Neutrophil (primary cell): ENCODE measurements around the gene ITGAX.

Experiments used
- H3K27ac ChIP-seq: fragments of 200-600 bp; sonication (generic); 2 replicates; pipeline ENCODE4 v1.5.1; 2016; ENCODE audit warnings: mild to moderate bottlenecking, moderate library complexity
- H3K27me3 ChIP-seq: fragments of 200-600 bp; sonication (generic); 2 replicates; pipeline ENCODE4 v1.6.0; 2016; ENCODE audit warnings: mild to moderate bottlenecking
- H3K36me3 ChIP-seq: fragments of 200-600 bp; sonication (generic); 2 replicates; pipeline ENCODE4 v1.5.1; 2017
- H3K4me1 ChIP-seq, 2 experiments: fragments of 200-600 bp in 1 of 2; sonication (generic) in 1 of 2; 1 replicate in 1 of 2; 2 replicates in 1 of 2; pipeline versions ENCODE4 v1.5.1 to v1.6.1; 2013 to 2016; ENCODE audit warnings: low read depth in 1 of 2, low read length in 1 of 2, mild to moderate bottlenecking in 1 of 2, moderate library complexity in 1 of 2; ENCODE audit not compliant: control insufficient read depth in 1 of 2, insufficient read depth in 1 of 2
- H3K4me3 ChIP-seq, 2 experiments: fragments of 200-600 bp in 1 of 2; sonication (generic) in 1 of 2; 1 replicate in 1 of 2; 2 replicates in 1 of 2; pipeline ENCODE4 v1.5.1; 2013 to 2016; ENCODE audit warnings: low read depth in 1 of 2, low read length in 1 of 2, mild to moderate bottlenecking in 1 of 2, moderate library complexity in 1 of 2
- H3K9me3 ChIP-seq: fragments of 200-600 bp; sonication (generic); 2 replicates; pipeline ENCODE4 v1.5.1; 2016
- TF ChIP-seq, protein P1 (sequence below): fragments of 200-600 bp; sonication (generic); IDR thresholded peaks from 2 replicates; pipeline ENCODE4 v1.5.1; 2016; ENCODE audit warnings: antibody characterized with exemption

Gene ITGAX

DNA sequence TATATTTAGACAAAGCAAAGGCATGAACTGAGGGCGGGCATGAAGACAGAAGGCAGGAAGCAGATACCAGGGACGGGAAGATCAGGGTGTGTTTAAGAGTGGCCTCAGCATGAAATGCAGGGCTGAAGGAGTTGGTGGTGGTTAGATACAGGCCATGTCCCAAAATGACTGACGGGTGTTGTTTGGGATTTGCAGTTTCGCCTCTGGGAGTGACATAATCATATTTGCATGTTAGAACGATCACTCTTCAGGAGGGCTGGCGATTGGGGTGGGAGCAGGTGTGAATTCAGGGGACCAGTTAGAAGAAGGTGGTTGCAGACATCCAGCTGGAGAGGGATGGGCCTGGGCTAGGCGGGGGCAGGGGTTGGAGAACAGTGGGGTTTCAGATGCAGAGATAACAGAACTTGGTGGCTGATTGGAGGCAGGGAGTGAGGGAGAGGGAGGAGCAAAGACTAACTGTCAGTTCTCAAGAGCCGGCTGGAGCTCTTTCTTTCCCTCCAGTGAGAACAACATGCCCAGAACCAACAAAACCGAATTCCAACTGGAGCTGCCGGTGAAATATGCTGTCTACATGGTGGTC lies 27.2 kb upstream of the ITGAX start:
- no peaks in the 10 kb centered on the region for H3K9me3 ChIP-seq
- no peak overlapping the region for H3K4me3 ChIP-seq
- no peaks in the 10 kb centered on the region for H3K4me1 ChIP-seq
- peak overlapping the region; percentile 30 for H3K27ac ChIP-seq
- H3K36me3 ChIP-seq, result peaks cover 93% of the 10 kb centered on the region
- H3K27me3 ChIP-seq, result no peaks in the 10 kb centered on the region
- TF ChIP-seq, protein P1, sequence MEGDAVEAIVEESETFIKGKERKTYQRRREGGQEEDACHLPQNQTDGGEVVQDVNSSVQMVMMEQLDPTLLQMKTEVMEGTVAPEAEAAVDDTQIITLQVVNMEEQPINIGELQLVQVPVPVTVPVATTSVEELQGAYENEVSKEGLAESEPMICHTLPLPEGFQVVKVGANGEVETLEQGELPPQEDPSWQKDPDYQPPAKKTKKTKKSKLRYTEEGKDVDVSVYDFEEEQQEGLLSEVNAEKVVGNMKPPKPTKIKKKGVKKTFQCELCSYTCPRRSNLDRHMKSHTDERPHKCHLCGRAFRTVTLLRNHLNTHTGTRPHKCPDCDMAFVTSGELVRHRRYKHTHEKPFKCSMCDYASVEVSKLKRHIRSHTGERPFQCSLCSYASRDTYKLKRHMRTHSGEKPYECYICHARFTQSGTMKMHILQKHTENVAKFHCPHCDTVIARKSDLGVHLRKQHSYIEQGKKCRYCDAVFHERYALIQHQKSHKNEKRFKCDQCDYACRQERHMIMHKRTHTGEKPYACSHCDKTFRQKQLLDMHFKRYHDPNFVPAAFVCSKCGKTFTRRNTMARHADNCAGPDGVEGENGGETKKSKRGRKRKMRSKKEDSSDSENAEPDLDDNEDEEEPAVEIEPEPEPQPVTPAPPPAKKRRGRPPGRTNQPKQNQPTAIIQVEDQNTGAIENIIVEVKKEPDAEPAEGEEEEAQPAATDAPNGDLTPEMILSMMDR, result no peak

DNA sequence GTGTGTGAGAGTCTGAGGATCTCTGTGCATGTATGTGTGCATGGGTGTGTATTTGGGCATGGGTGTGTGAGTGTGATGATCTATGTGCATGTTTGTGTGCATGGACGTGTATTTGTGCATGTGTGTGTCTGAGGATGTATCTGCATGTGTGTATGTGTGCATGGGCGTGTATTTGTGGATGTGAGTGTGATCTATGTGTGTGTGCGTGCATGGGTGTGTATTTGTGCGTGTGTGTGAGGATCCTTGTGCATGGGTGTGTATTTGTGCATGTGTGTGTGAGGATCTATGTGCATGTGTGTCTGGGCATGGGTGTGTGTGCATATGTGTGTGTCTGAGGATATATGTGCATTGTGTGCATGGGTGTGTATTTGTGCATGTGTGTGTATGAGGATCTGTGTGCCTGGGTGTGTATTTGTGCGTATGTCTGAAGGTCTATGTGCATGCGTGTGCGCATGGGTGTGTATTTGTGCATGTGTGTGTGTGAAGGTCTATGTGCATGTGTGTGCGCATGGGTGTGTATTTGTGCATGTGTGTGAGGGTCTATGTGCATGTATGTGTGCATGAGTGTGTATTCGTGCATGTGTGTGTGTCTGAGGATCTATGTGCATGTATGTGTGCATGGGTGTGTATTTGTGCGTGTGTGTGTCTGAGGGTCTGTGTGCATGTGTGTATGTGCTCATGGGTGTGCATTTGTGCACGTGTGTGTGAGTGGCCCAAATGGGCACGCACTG lies 26.5 kb upstream of the ITGAX start:
- TF ChIP-seq, protein P1, result no peak
- Histone ChIP-seq H3K9me3 (no peaks in the 10 kb centered on the region), H3K27ac (no peak overlapping the region), H3K4me3 (no peak overlapping the region), H3K36me3 (peaks cover 96% of the 10 kb centered on the region), H3K4me1 (no peaks in the 10 kb centered on the region), H3K27me3 (no peaks in the 10 kb centered on the region)

DNA sequence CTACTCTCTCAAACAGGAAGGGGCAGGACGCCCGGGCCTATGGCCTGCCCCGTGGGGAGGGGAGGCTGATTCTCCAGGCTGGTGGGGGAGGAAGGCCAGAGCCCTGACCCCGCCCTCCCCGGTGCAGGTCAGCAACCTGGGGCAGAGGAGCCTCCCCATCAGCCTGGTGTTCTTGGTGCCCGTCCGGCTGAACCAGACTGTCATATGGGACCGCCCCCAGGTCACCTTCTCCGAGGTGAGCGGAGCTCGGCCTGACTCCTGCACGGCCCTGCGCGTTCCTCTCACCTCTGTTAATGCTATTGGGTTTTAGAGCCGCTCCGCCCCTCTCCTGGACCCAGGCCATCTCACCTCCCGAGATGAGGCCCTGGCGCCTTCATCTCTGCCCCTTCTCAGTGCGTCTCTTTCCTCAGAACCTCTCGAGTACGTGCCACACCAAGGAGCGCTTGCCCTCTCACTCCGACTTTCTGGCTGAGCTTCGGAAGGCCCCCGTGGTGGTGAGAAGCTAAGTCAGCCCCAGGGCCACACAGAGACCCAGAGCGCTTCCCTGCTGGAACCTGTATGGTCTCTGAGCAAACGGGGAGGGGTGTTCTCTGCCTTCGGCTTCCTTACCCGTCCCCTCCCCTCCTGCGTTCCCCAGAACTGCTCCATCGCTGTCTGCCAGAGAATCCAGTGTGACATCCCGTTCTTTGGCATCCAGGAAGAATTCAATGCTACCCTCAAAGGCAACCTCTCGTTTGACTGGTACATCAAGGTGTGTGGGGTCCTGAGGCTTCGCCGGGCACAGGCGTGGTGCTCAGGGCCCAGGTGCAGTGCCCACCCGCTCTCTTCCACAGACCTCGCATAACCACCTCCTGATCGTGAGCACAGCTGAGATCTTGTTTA lies 25.1 kb upstream of the ITGAX start:
- H3K36me3 ChIP-seq, result peaks cover 83% of the 10 kb centered on the region

DNA sequence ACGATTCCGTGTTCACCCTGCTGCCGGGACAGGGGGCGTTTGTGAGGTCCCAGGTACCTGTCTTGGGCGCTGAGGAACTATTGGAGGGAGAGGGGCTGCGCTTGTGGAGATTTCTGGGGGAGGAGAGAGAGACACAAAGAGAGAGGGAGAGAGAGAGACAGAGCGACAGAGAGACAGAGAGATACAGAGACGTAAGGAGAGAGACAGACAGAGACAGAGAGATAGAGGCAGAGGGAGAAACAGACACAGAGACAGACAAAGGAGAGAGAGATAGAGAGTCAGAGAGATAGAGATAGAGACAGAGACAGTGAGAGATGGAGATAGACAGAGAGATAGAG lies 24.5 kb upstream of the ITGAX start:
- TF ChIP-seq, protein P1, result no peak
- Histone ChIP-seq H3K4me3 (no peak overlapping the region), H3K4me1 (peaks cover 0 to 6% of the 10 kb centered on the region in 2 experiments), H3K36me3 (peaks cover 77% of the 10 kb centered on the region), H3K9me3 (no peaks in the 10 kb centered on the region), H3K27me3 (no peaks in the 10 kb centered on the region), H3K27ac (peak overlapping the region; percentile 76)

More for the DNA sequence above, 25.1 kb upstream of the ITGAX start:
- Histone ChIP-seq H3K27ac (peak overlapping the region; percentile 76), H3K27me3 (no peaks in the 10 kb centered on the region), H3K4me1 (peaks cover 0 to 6% of the 10 kb centered on the region in 2 experiments), H3K4me3 (no peak overlapping the region), H3K9me3 (no peaks in the 10 kb centered on the region)
- TF ChIP-seq, protein P1, result no peak

DNA sequence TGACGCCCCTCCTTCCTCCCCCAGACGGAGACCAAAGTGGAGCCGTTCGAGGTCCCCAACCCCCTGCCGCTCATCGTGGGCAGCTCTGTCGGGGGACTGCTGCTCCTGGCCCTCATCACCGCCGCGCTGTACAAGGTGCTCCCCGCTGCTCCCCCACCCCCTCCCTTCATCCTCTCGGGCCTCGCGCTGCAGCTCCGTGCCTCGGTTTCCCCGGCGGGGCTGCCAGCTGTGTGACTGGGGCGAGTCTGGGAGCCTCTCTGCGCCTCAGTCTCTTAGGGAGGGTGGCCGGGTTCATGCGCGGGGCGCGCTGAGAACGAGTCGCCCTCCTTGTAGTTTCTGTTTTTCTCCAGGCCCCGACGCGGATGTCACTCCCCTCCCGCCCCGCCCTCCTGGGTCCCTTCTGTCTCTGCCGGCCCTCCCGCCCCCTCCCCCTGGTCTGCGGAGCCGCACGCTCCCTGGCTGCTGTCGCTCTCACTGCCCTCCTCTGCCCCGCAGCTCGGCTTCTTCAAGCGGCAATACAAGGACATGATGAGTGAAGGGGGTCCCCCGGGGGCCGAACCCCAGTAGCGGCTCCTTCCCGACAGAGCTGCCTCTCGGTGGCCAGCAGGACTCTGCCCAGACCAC lies 23.7 kb upstream of the ITGAX start:
- H3K4me1 ChIP-seq, result peaks cover 0 to 6% of the 10 kb centered on the region in 2 experiments
- no peaks in the 10 kb centered on the region for H3K27me3 ChIP-seq
- H3K4me3 ChIP-seq, result no peak overlapping the region
- TF ChIP-seq, protein P1, result no peak
- H3K27ac ChIP-seq, result peak overlapping the region; percentile 76
- peaks cover 70% of the 10 kb centered on the region for H3K36me3 ChIP-seq
- no peaks in the 10 kb centered on the region for H3K9me3 ChIP-seq
